ENCODE data around the gene PLA2G2D.
A peak's percentile ranks its signal among the peaks of the same experiment; 100 is the strongest.

The PLA2G2D gene, protein sequence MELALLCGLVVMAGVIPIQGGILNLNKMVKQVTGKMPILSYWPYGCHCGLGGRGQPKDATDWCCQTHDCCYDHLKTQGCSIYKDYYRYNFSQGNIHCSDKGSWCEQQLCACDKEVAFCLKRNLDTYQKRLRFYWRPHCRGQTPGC

DNA sequence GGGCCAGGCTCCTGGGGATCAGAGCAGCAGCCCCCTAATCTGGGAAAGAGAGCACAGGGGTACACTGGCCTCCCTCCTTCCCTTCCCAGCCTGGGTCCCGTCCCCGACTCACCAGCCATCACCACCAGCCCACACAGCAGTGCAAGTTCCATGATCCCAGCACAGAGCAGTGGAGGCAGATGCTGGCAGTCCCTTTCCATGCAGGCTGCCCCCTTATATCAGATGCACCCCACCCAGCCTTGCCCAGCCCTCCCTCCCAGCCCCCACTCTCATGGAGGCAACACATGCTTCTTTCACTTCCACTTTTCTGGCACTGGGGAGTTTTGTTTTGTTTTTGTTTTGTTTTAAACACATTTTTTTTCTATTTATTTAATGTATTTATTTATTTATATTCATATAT lies at the start of gene PLA2G2D:
TSS of gene PLA2G2D (minus strand) at position 190 of the 400 bp plus-strand sequence. CDS start at position 152, 38 bp downstream.
- peak; percentile 34 for DNase-seq (ENCODE audit: low read depth)
- TF ChIP-seq, protein P1, sequence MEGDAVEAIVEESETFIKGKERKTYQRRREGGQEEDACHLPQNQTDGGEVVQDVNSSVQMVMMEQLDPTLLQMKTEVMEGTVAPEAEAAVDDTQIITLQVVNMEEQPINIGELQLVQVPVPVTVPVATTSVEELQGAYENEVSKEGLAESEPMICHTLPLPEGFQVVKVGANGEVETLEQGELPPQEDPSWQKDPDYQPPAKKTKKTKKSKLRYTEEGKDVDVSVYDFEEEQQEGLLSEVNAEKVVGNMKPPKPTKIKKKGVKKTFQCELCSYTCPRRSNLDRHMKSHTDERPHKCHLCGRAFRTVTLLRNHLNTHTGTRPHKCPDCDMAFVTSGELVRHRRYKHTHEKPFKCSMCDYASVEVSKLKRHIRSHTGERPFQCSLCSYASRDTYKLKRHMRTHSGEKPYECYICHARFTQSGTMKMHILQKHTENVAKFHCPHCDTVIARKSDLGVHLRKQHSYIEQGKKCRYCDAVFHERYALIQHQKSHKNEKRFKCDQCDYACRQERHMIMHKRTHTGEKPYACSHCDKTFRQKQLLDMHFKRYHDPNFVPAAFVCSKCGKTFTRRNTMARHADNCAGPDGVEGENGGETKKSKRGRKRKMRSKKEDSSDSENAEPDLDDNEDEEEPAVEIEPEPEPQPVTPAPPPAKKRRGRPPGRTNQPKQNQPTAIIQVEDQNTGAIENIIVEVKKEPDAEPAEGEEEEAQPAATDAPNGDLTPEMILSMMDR (IDR thresholded peaks at IDR 0.05; ENCODE audit: insufficient read depth, low read depth, low read length, missing control alignments), result no peak
- H3K4me3 ChIP-seq (ENCODE audit: low read depth, low read length), result no peak within 1 kb of the TSS

DNA sequence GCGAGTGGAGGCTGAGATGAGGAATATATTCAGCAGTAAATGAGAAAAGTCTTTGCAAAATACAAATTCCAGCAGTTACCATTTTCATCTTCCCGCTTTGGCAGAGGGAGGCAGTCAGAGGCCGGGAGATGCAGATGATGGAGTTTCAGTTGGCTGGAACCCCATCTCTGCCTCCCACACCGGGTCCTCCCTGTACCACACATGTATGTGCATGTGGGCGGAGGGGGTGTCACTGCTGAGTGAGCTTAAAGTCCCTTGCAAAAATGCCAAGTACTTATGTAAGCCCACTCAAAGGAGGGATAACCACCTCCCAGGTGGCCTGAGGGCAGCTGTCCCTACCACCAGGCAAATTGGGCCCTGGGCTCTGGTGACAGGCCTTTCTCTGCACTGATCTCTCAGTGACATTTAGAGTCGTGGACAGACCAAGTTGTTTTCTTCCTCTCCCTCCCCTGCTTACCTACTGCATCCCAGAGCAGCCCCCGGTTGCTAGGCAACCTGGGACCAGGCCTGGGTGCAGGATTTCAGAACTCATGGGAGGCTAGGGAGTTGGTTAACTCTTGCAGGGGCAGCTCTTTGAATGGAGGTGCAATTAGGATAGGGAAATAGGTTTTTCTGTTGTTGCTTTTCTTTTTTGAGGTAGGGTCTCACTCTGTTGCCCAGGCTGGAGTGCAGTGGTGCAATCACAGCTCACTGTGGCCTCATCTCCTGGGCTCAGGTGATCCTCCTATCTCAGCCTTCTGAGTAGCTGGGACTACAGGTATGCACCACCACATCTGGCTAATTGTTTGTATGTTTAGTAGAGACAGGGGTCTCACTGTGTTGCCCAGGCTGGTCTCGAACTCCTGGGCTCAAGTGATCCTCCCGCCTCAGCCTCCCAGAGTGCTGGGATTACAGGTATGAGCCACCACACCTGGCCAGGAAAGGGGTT lies 49.5 kb upstream of the PLA2G2D start:
- no peak overlapping the region for H3K4me3 ChIP-seq (ENCODE audit: low read depth, low read length)
- DNase-seq (ENCODE audit: low read depth), result no peak
- TF ChIP-seq, protein P1 (IDR thresholded peaks at IDR 0.05; ENCODE audit: insufficient read depth, low read depth, low read length, missing control alignments), result no peak

DNA sequence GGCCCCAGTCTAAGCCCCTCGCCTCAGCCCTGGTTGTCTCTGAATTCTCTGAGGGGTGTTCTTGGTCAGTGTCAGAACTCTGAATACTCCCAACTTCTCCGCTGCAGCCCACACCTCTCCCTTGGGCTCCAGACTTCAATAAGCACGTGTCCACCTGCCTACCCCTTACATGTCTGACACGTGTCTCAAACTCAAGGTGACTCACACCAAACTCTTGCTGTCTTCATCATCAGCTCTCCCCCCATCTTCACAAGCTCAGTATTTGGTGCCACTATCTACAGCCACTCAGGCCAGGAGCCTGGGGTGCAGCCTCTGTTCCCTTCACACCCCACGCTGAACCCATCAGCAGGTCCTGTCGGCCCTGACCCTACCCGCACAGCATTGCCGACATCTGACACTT lies 47.8 kb upstream of the PLA2G2D start:
- TF ChIP-seq, protein P1 (IDR thresholded peaks at IDR 0.05; ENCODE audit: insufficient read depth, low read depth, low read length, missing control alignments), result no peak
- no peak overlapping the region for H3K4me3 ChIP-seq (ENCODE audit: low read depth, low read length)
- DNase-seq (ENCODE audit: low read depth), result no peak

DNA sequence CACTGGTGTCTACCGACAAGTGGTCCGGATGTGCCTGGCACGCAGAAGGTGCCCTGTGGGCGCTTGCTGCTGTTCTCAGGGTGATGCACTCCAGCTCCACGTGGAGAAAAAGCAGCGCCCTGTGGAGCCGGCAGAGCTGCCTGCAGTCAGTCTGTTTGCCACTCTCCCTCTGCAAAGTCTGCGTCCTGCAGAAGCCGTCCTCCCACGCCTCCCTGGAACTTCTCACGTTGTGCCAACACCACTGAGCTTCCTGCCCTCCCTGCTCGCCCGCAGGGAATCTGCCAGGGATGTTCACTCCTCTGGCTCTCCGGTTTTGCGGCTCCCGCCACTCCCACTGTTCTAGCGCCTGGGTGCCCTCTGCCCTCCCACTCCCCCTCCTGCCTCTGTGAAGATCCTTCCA lies 46.7 kb upstream of the PLA2G2D start:
- TF ChIP-seq, protein P1 (IDR thresholded peaks at IDR 0.05; ENCODE audit: insufficient read depth, low read depth, low read length, missing control alignments), result no peak
- no peak overlapping the region for H3K4me3 ChIP-seq (ENCODE audit: low read depth, low read length)
- no peak for DNase-seq (ENCODE audit: low read depth)

- DNase-seq (ENCODE audit: low read depth), result peak; percentile 26
- H3K4me3 ChIP-seq (ENCODE audit: low read depth, low read length), result no peak overlapping the region
- TF ChIP-seq, protein P1 (IDR thresholded peaks at IDR 0.05; ENCODE audit: insufficient read depth, low read depth, low read length, missing control alignments), result peak; percentile 47
Measured at GRCh38 chr1:20165522-20165951, 46.2 kb upstream of the PLA2G2D start.

- DNase-seq (ENCODE audit: low read depth), result no peak
- no peak overlapping the region for H3K4me3 ChIP-seq (ENCODE audit: low read depth, low read length)
- TF ChIP-seq, protein P1 (IDR thresholded peaks at IDR 0.05; ENCODE audit: insufficient read depth, low read depth, low read length, missing control alignments), result no peak
Measured at GRCh38 chr1:20164694-20165202, 45.4 kb upstream of the PLA2G2D start.
